Smooth muscle cell (in vitro differentiated cells): ENCODE measurements around the gene TSPAN9. TPM values are rescaled to one million over a fixed set of nuclear protein-coding genes. Genes with fewer than 3 reads are reported as not detected.

Experiments
- DNase-seq: peaks from one replicate; lab custom pipeline; 2025; ENCODE audit not compliant: unreplicated experiment; lab: John Stamatoyannopoulos, UW
- H2AFZ ChIP-seq: fragments of 200-600 bp; sonication (generic); 2 replicates; pipeline ENCODE4 v1.6.0; 2016; ENCODE audit warnings: antibody characterized with exemption, low read depth, mild to moderate bottlenecking
- H3F3A ChIP-seq: fragments of 200-600 bp; sonication (generic); 2 replicates; pipeline ENCODE4 v1.6.0; 2017; ENCODE audit warnings: antibody characterized with exemption, low read depth
- H3K27ac ChIP-seq: fragments of 200-600 bp; sonication (generic); 2 replicates; pipeline ENCODE4 v1.5.1; 2016; ENCODE audit warnings: low read depth, mild to moderate bottlenecking
- H3K27me3 ChIP-seq: fragments of 200-600 bp; sonication (generic); 2 replicates; pipeline ENCODE4 v1.6.1; 2016; ENCODE audit warnings: low read depth, mild to moderate bottlenecking
- H3K36me3 ChIP-seq: fragments of 200-600 bp; sonication (generic); 2 replicates; pipeline ENCODE4 v1.5.1; 2016; ENCODE audit warnings: low read depth
- H3K4me1 ChIP-seq: fragments of 200-600 bp; sonication (generic); 2 replicates; pipeline ENCODE4 v1.5.1; 2016; ENCODE audit warnings: low read depth
- H3K4me2 ChIP-seq: fragments of 200-600 bp; sonication (generic); 2 replicates; pipeline ENCODE4 v1.6.0; 2016; ENCODE audit warnings: mild to moderate bottlenecking
- H3K4me3 ChIP-seq: fragments of 200-600 bp; sonication (generic); 2 replicates; pipeline ENCODE4 v1.5.1; 2016; ENCODE audit warnings: mild to moderate bottlenecking
- H3K79me2 ChIP-seq: fragments of 200-600 bp; sonication (generic); 2 replicates; pipeline ENCODE4 v1.6.0; 2016; ENCODE audit warnings: low read depth, mild to moderate bottlenecking
- H3K9ac ChIP-seq: fragments of 200-600 bp; sonication (generic); 2 replicates; pipeline ENCODE4 v1.6.0; 2016; ENCODE audit warnings: low read depth
- H3K9me3 ChIP-seq: fragments of 200-600 bp; sonication (generic); replicated peaks from 2 replicates; pipeline ENCODE4 v1.5.1; 2016; ENCODE audit warnings: low read depth
- H4K20me1 ChIP-seq: fragments of 200-600 bp; sonication (generic); 2 replicates; pipeline ENCODE4 v1.6.0; 2016; ENCODE audit warnings: low read depth
- WGBS: methylation state at CpG from one replicate; pipeline ENCODE4 v1.1.7; 2016; ENCODE audit warnings: low lambda C conversion rate; 5-methylcytosine and 5-hydroxymethylcytosine counted together
- polyA plus RNA-seq: library from polyadenylated mRNA; unstranded; fragments of >200 nt; fragmentation: Nextera tagmentation; extraction: Ambion mirVana; gene quantifications from 2 replicates; pipeline ENCODE4 v1.2.1, GENCODE V29; 2016
- total RNA-seq: library from RNA; depleted of rRNA; stranded (reverse); fragments of >200 nt; gene quantifications from 2 replicates; pipeline ENCODE4 v1.2.3, GENCODE V29; 2014
- TF ChIP-seq, protein P1 (sequence below): fragments of 200-600 bp; sonication (generic); IDR thresholded peaks from 2 replicates; pipeline ENCODE4 v1.5.1; 2017; ENCODE audit warnings: borderline replicate concordance, mild to moderate bottlenecking, antibody characterized with exemption; ENCODE audit not compliant: insufficient read depth, poor library complexity, severe bottlenecking

Gene TSPAN9
- total and polyA plus RNA-seq, 2 experiments from 2014 or later, result 17.7 to 29.8 TPM

DNA sequence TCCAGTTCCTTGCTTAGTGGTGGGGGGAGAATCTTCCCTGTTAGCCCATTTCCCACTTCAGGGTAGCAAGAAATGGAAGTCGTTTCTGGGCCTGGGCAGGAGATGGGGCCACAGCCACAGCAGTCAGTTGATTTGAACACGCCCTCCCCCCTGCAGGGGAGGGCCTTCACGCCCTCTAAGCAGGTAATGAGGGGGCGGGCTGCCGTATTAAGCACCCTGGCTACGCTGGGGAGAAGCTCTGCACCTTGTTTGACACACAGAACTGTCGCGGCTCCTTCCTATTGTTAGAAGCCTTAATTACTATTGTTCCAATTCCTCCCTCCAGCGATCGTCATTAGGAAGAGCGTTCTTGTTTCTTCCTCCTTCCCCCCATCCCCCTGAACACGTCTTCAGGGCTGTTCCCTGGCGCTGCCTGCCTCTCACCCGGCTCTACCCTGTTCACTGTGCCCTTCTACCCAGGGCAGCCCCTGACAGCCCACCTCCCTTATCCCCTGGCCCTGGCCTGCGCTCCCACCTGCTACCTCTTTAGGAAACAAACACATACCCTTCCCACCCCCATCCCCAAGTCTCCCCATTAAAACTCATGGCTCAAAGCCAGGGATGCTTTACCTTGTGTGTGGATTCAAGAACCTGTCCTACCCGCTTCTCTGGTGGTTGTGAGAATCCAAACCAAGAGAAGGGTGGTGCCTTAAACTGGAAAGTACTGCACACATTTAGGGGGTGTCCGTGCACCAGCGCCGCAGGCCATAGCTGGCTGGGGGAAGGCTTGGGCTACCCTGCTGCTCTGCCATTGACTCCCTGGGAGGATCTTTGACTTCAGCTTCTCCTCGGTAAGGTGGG, 137.6 kb downstream of the TSPAN9 start:
- DNase-seq, result no peak
- Histone ChIP-seq H3K27me3 (no peaks in the 10 kb centered on the region), H3K9me3 (no peaks in the 10 kb centered on the region), H3K4me2 (no peak overlapping the region), H3K79me2 (no peaks in the 10 kb centered on the region), H4K20me1 (peaks cover 52% of the 10 kb centered on the region), H3K36me3 (no peaks in the 10 kb centered on the region), H3K9ac (no peak overlapping the region), H3K4me3 (no peak overlapping the region), H3K27ac (no peak overlapping the region), H2AFZ (no peak overlapping the region), H3K4me1 (peaks cover 42% of the 10 kb centered on the region), H3F3A (peaks cover 16% of the 10 kb centered on the region)
- 73% methylated on average over 20 of the region's 20 CpGs for WGBS
- TF ChIP-seq, protein P1, sequence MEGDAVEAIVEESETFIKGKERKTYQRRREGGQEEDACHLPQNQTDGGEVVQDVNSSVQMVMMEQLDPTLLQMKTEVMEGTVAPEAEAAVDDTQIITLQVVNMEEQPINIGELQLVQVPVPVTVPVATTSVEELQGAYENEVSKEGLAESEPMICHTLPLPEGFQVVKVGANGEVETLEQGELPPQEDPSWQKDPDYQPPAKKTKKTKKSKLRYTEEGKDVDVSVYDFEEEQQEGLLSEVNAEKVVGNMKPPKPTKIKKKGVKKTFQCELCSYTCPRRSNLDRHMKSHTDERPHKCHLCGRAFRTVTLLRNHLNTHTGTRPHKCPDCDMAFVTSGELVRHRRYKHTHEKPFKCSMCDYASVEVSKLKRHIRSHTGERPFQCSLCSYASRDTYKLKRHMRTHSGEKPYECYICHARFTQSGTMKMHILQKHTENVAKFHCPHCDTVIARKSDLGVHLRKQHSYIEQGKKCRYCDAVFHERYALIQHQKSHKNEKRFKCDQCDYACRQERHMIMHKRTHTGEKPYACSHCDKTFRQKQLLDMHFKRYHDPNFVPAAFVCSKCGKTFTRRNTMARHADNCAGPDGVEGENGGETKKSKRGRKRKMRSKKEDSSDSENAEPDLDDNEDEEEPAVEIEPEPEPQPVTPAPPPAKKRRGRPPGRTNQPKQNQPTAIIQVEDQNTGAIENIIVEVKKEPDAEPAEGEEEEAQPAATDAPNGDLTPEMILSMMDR, result no peak

DNA sequence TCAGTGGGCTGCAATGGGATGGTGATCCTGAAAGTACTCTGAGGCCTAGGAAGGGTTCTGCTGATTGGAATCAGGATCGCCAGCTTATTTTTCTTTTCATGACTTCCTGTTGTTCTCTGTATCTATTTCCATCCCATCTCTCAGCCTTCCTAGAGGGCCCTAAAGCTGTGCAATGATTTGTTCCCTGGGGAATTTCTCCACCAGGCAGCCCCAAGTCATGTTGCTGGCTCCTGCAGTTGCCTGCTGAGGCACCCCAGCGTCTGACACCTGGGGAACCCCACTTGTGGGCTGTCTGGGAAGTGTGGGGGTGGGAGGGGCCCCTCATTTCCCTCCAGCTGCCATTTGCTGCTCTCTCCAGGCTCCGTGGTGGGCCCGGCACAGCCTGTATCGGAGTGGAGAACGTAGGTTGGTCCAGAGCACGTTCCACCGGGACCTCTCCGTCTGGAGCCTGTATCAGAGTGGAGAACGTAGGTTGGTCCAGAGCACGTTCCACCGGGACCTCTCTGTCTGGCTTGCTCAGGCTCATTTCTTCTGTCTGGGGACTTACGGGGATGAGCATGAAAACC, 138.3 kb downstream of the TSPAN9 start:
- Histone ChIP-seq H4K20me1 (peaks cover 51% of the 10 kb centered on the region), H3K4me1 (peaks cover 42% of the 10 kb centered on the region), H3K9ac (no peak overlapping the region), H2AFZ (no peak overlapping the region), H3K9me3 (no peaks in the 10 kb centered on the region), H3K4me2 (peak overlapping the region; percentile 40), H3K27me3 (no peaks in the 10 kb centered on the region), H3K79me2 (no peaks in the 10 kb centered on the region), H3F3A (peaks cover 16% of the 10 kb centered on the region), H3K4me3 (no peak overlapping the region), H3K27ac (peak overlapping the region; percentile 85), H3K36me3 (no peaks in the 10 kb centered on the region)
- TF ChIP-seq, protein P1, result no peak
- 95% methylated on average over 13 of the region's 13 CpGs for WGBS
- DNase-seq, result no peak

DNA sequence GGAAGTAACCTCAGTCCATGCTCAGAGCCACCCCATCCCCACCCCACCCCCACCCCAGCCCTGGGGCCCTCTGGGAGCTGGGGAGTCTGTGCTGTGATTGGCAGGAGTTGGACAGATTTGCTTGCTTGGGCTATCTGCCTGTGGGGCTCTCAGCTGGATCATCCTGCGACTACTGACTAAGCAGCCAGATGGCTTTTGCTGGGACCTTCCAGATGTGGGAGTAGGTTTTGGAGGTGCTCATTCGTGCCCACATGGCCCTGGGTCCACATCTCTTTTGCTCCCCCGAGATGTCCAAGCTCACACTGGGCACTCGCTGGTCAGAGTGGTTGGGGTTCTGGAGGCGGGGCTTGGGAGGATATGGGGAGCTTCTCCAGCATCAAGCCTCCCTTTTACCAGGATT, 138.9 kb downstream of the TSPAN9 start:
- Histone ChIP-seq H3K27me3 (no peaks in the 10 kb centered on the region), H3F3A (peaks cover 16% of the 10 kb centered on the region), H3K79me2 (no peaks in the 10 kb centered on the region), H3K4me3 (no peak overlapping the region), H2AFZ (no peak overlapping the region), H3K36me3 (no peaks in the 10 kb centered on the region), H3K9ac (no peak overlapping the region), H3K9me3 (no peaks in the 10 kb centered on the region), H4K20me1 (peaks cover 50% of the 10 kb centered on the region), H3K27ac (peak overlapping the region; percentile 85), H3K4me2 (peak overlapping the region; percentile 47), H3K4me1 (peaks cover 42% of the 10 kb centered on the region)
- WGBS, result 78% methylated on average over 5 of the region's 5 CpGs
- TF ChIP-seq, protein P1, result no peak
- DNase-seq, result no peak
